ENCODE data around the gene LRRC8C.
A peak's percentile ranks its signal among the peaks of the same experiment; 100 is the strongest.
"Not testable (repeated sequence)": the region's sequence is repeated elsewhere in the genome, so short reads cannot be mapped to it uniquely, and the experiment has no call there.

Gene LRRC8C

GRCh38 chr1:89704014-89704413 lies 71.1 kb downstream of the LRRC8C start:
- no peak for DNase-seq (ENCODE audit: low spot score)

GRCh38 chr1:89704885-89705284 lies 72.0 kb downstream of the LRRC8C start:
- not testable (repeated sequence) for DNase-seq (ENCODE audit: low spot score)

GRCh38 chr1:89705901-89706699 lies 73.2 kb downstream of the LRRC8C start:
- peak; percentile 42 for DNase-seq (ENCODE audit: low spot score)

GRCh38 chr1:89706700-89707012 lies 73.7 kb downstream of the LRRC8C start:
- DNase-seq (ENCODE audit: low spot score): peak; percentile 15

GRCh38 chr1:89708751-89709375 lies 75.9 kb downstream of the LRRC8C start:
- DNase-seq (ENCODE audit: low spot score): no peak

GRCh38 chr1:89710498-89711139 lies 77.7 kb downstream of the LRRC8C start:
- no peak for DNase-seq (ENCODE audit: low spot score)

- DNase-seq (ENCODE audit: low spot score): no peak
Observed at GRCh38 chr1:89711140-89711778, 78.3 kb downstream of the LRRC8C start.

GRCh38 chr1:89712420-89712819 lies 79.5 kb downstream of the LRRC8C start:
- no peak for DNase-seq (ENCODE audit: low spot score)

GRCh38 chr1:89715677-89716076 lies 82.8 kb downstream of the LRRC8C start:
- no peak for DNase-seq (ENCODE audit: low spot score)

- peak; percentile 60 for DNase-seq (ENCODE audit: low spot score)
Observed at GRCh38 chr1:89719502-89720306, 86.8 kb downstream of the LRRC8C start.

GRCh38 chr1:89720839-89721238 lies 87.9 kb downstream of the LRRC8C start:
- no peak for DNase-seq (ENCODE audit: low spot score)

- DNase-seq (ENCODE audit: low spot score): no peak
Observed at GRCh38 chr1:89721351-89721750, 88.4 kb downstream of the LRRC8C start.

GRCh38 chr1:89723144-89723543 lies 90.2 kb downstream of the LRRC8C start:
- DNase-seq (ENCODE audit: low spot score): no peak

GRCh38 chr1:89723863-89724262 lies 90.9 kb downstream of the LRRC8C start:
- DNase-seq (ENCODE audit: low spot score): no peak

GRCh38 chr1:89724369-89725010 lies 91.6 kb downstream of the LRRC8C start:
- no peak for DNase-seq (ENCODE audit: low spot score)

- DNase-seq (ENCODE audit: low spot score): no peak
Observed at GRCh38 chr1:89725011-89725370, 92.1 kb downstream of the LRRC8C start.

GRCh38 chr1:89725631-89726030 lies 92.7 kb downstream of the LRRC8C start:
- no peak for DNase-seq (ENCODE audit: low spot score)

- no peak for DNase-seq (ENCODE audit: low spot score)
Observed at GRCh38 chr1:89727517-89728312, 94.8 kb downstream of the LRRC8C start.

- no peak for DNase-seq (ENCODE audit: low spot score)
Observed at GRCh38 chr1:89728381-89728780, 95.5 kb downstream of the LRRC8C start.

- no peak for DNase-seq (ENCODE audit: low spot score)
Observed at GRCh38 chr1:89732206-89732605, 99.3 kb downstream of the LRRC8C start.

Data from germinal center (tissue), 1 donor.